HCT116 (cell line): Measurements from ENCODE around the gene BPTF. TPM values are rescaled to one million over a fixed set of nuclear protein-coding genes. Genes with fewer than 3 reads are reported as not detected.

Experiments
- ATAC-seq: fragments of 200-7000 bp; cut with Tn5 transposase; 2 replicates; pipeline ENCODE4 v1.9.1; 2020; ENCODE audit warnings: mild to moderate bottlenecking, moderate library complexity
- BruUV-seq: library from RNA; stranded (reverse); fragments of 400-500 nt; replicated peaks from 2 replicates; lab custom pipeline; 2021; lab: Mats Ljungman, UMichigan
- CTCF ChIA-PET: fragments of 300-600 bp; sonication (Branson Sonifier 250); formaldehyde crosslinking; loops from one replicate; lab custom pipeline; 2021; ENCODE audit warnings: antibody characterized with exemption; lab: Charles Lee
- POLR2A ChIA-PET: fragments of 300-600, 350-600 bp; sonication (Branson Sonifier 250); formaldehyde crosslinking; loops from one replicate; lab custom pipeline; 2021; ENCODE audit warnings: antibody characterized with exemption; lab: Charles Lee
- RAD21 ChIA-PET, 2 experiments: fragments of 300-600 bp; sonication (Branson Sonifier 250); formaldehyde crosslinking; loops; one replicate each; lab custom pipeline; 2023; ENCODE audit warnings: low total read pairs in 2 of 2; ENCODE audit not compliant: uncharacterized antibody in 2 of 2, unreplicated experiment in 2 of 2, low non-redundant PET in 1 of 2; lab: Charles Lee
- DNase-seq: peaks from one replicate; pipeline ENCODE4 v3.0.0-alpha.2; 2010; ENCODE audit warnings: low read depth, low spot score
- H2AFZ ChIP-seq: fragments of 200-600 bp; shearing (Covaris generic), sonication (generic); 2 replicates; pipeline ENCODE4 v1.6.1; 2017; ENCODE audit warnings: low read depth, mixed run types, mixed read lengths, antibody characterized with exemption, low read length; ENCODE audit not compliant: poor library complexity, severe bottlenecking
- H3K27ac ChIP-seq: 2 replicates; pipeline ENCODE4 v1.5.1; 2012; ENCODE audit warnings: low read depth, low read length
- H3K27me3 ChIP-seq: fragments of 200-600 bp; sonication (generic); 2 replicates; pipeline ENCODE4 v1.6.1; 2016; ENCODE audit warnings: mixed run types, low read length, mixed read lengths; ENCODE audit not compliant: insufficient read depth
- H3K36me3 ChIP-seq, 2 experiments: fragments of 200-500 bp in 1 of 2; fragments of 200-600 bp in 1 of 2; sonication (Bioruptor generic) in 1 of 2; sonication (generic) in 1 of 2; 2 replicates each; pipeline versions ENCODE4 v1.5.1 to v1.6.1; 2014 to 2016; ENCODE audit warnings: low read length in 2 of 2, inconsistent platforms in 1 of 2, mixed read lengths in 1 of 2, mixed run types in 1 of 2; ENCODE audit not compliant: insufficient read depth in 2 of 2, control insufficient read depth in 1 of 2
- H3K4me1 ChIP-seq, 2 experiments: fragments of 200-600 bp in 1 of 2; sonication (generic) in 1 of 2; 2 replicates each; pipeline versions ENCODE4 v1.5.1 to v1.6.1; 2012 to 2017; ENCODE audit warnings: low read length in 2 of 2, inconsistent platforms in 1 of 2, mild to moderate bottlenecking in 1 of 2, mixed read lengths in 1 of 2, mixed run types in 1 of 2, moderate library complexity in 1 of 2; ENCODE audit not compliant: insufficient read depth in 2 of 2, control insufficient read depth in 1 of 2
- H3K4me2 ChIP-seq: fragments of 200-600 bp; sonication (generic); 2 replicates; pipeline ENCODE4 v1.6.1; 2017; ENCODE audit warnings: mixed run types, low read length, mixed read lengths
- H3K4me3 ChIP-seq, 2 experiments: fragments of 200-600 bp in 1 of 2; sonication (generic) in 1 of 2; replicated peaks in 1 of 2; 2 replicates each; pipeline ENCODE4 v1.5.1; 2011 to 2016; ENCODE audit warnings: low read length in 2 of 2, control low read depth in 1 of 2, low read depth in 1 of 2, mild to moderate bottlenecking in 1 of 2, mixed read lengths in 1 of 2, mixed run types in 1 of 2
- H3K79me2 ChIP-seq: fragments of 200-600 bp; sonication (generic); 2 replicates; pipeline ENCODE4 v1.6.1; 2017; ENCODE audit warnings: mild to moderate bottlenecking, mixed run types, low read length, moderate library complexity, mixed read lengths; ENCODE audit not compliant: insufficient read depth
- H3K9ac ChIP-seq: fragments of 200-600 bp; sonication (generic); 2 replicates; pipeline ENCODE4 v1.6.1; 2016; ENCODE audit warnings: low read length, mixed read lengths
- H3K9me2 ChIP-seq: fragments of 200-600 bp; sonication (generic), shearing (Covaris generic); 2 replicates; pipeline ENCODE4 v1.6.1; 2017; ENCODE audit warnings: mixed run types, mild to moderate bottlenecking, moderate library complexity; ENCODE audit not compliant: insufficient read depth
- H3K9me3 ChIP-seq, 2 experiments: fragments of 200-500 bp in 1 of 2; fragments of 200-600 bp in 1 of 2; sonication (Bioruptor generic) in 1 of 2; sonication (generic) in 1 of 2; 2 replicates each; pipeline ENCODE4 v1.6.1; 2014 to 2017; ENCODE audit warnings: low read length in 2 of 2, mixed read lengths in 2 of 2, inconsistent platforms in 1 of 2, low read depth in 1 of 2, mild to moderate bottlenecking in 1 of 2, mixed run types in 1 of 2, moderate library complexity in 1 of 2; ENCODE audit not compliant: control insufficient read depth in 1 of 2, insufficient read depth in 1 of 2
- H4K20me1 ChIP-seq: fragments of 200-600 bp; sonication (generic), shearing (Covaris generic); 2 replicates; pipeline ENCODE4 v1.6.1; 2017; ENCODE audit warnings: mixed run types, mild to moderate bottlenecking, moderate library complexity; ENCODE audit not compliant: insufficient read depth
- EGR1 ChIP-seq: IDR thresholded peaks from 2 replicates; pipeline ENCODE4 v1.6.1; 2012; ENCODE audit warnings: low read depth
- EZH2 ChIP-seq: fragments of 200-600 bp; sonication (generic); IDR thresholded peaks from 2 replicates; pipeline ENCODE4 v1.6.1; 2017; ENCODE audit warnings: antibody characterized with exemption, mixed run types
- EZH2phosphoT487 ChIP-seq: fragments of 200-600 bp; IDR thresholded peaks from 2 replicates; pipeline ENCODE4 v1.6.1; 2018; ENCODE audit warnings: antibody characterized with exemption, borderline replicate concordance
- POLR2AphosphoS5 ChIP-seq: IDR thresholded peaks from 2 replicates; pipeline ENCODE4 v1.6.1; 2011; ENCODE audit warnings: mild to moderate bottlenecking, low read depth, low read length, moderate library complexity
- RAD21 ChIP-seq: IDR thresholded peaks from 2 replicates; pipeline ENCODE4 v1.6.1; 2012; ENCODE audit warnings: low read depth, mild to moderate bottlenecking
- TCF7L2 ChIP-seq: IDR thresholded peaks from 2 replicates; pipeline ENCODE4 v1.7.0; 2011; ENCODE audit warnings: borderline replicate concordance, inconsistent platforms; ENCODE audit not compliant: insufficient read depth, insufficient read length; ENCODE audit errors: extremely low read depth
- ZBTB33 ChIP-seq: IDR thresholded peaks from 2 replicates; pipeline ENCODE4 v1.6.1; 2011; ENCODE audit warnings: mild to moderate bottlenecking, low read length, moderate library complexity; ENCODE audit not compliant: insufficient replicate concordance; ENCODE audit errors: extremely low read depth
- ZFX ChIP-seq: fragments of 450-650 bp; IDR thresholded peaks from 2 replicates; pipeline ENCODE4 v1.6.1; 2017
- intact Hi-C: fragments of 100-400 bp; cut with micrococcal nuclease; formaldehyde crosslinking; loops from 2 replicates; pipeline ENCODE4 v1.10.0; 2022
- total RNA-seq: library from RNA; stranded (reverse); gene quantifications from one replicate; pipeline ENCODE4 v1.2.1, GENCODE V29; 2021; ENCODE audit not compliant: unreplicated experiment
- TF ChIP-seq, protein P1 (sequence below): IDR thresholded peaks from 2 replicates; pipeline ENCODE4 v1.6.1; 2012; ENCODE audit warnings: low read depth

The BPTF gene
- total RNA-seq, 1 experiment from 2014 or later: 114 TPM

GRCh38 chr17:67834634-67835033 is 9.3 kb downstream of the BPTF start:
- no peak for DNase-seq
- no TSS peak for BruUV-seq

More at GRCh38 chr17:67834634-67835033, 9.3 kb downstream of the BPTF start:
- intact Hi-C loops: no loop called here
- Histone ChIP-seq H3K36me3 (0 out of 4 replicates have a peak, but pooled peaks cover 0 to 2% of the 10 kb centered on the region in 2 experiments), H3K79me2 (peaks cover 97% of the 10 kb centered on the region), H3K9me2 (no peaks in the 10 kb centered on the region), H3K27ac (no peak overlapping the region), H4K20me1 (peaks cover 36% of the 10 kb centered on the region)
- TF ChIP-seq EGR1 (no peak), RAD21 (no peak), EZH2phosphoT487 (no peak), ZBTB33 (no peak), POLR2AphosphoS5 (no peak), TCF7L2 (no peak), EZH2 (no peak), ZFX (no peak)
- TF ChIP-seq, protein P1, sequence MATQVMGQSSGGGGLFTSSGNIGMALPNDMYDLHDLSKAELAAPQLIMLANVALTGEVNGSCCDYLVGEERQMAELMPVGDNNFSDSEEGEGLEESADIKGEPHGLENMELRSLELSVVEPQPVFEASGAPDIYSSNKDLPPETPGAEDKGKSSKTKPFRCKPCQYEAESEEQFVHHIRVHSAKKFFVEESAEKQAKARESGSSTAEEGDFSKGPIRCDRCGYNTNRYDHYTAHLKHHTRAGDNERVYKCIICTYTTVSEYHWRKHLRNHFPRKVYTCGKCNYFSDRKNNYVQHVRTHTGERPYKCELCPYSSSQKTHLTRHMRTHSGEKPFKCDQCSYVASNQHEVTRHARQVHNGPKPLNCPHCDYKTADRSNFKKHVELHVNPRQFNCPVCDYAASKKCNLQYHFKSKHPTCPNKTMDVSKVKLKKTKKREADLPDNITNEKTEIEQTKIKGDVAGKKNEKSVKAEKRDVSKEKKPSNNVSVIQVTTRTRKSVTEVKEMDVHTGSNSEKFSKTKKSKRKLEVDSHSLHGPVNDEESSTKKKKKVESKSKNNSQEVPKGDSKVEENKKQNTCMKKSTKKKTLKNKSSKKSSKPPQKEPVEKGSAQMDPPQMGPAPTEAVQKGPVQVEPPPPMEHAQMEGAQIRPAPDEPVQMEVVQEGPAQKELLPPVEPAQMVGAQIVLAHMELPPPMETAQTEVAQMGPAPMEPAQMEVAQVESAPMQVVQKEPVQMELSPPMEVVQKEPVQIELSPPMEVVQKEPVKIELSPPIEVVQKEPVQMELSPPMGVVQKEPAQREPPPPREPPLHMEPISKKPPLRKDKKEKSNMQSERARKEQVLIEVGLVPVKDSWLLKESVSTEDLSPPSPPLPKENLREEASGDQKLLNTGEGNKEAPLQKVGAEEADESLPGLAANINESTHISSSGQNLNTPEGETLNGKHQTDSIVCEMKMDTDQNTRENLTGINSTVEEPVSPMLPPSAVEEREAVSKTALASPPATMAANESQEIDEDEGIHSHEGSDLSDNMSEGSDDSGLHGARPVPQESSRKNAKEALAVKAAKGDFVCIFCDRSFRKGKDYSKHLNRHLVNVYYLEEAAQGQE: no peak
- TF ChIP-seq, all 23 proteins: peak for 0
- Histone ChIP-seq H3K9me3 (no peaks in the 10 kb centered on the region), H3K4me3 (no peak overlapping the region), H3K9ac (no peak overlapping the region), H3K4me2 (no peak overlapping the region), H3K4me1 (peaks cover 0 to 11% of the 10 kb centered on the region in 2 experiments; a peak in 3 of 4 replicates), H3K27me3 (no peaks in the 10 kb centered on the region), H2AFZ (no peak overlapping the region)
- ChIA-PET RAD21 (no interaction called here), POLR2A (no interaction called here), CTCF (interaction anchor here (1.1 kb wide), 1 partner anchor 10 kb away, joined by 3 read pairs; the partner anchor contains the start of gene BPTF)
- no peak for ATAC-seq
